Measurements from ENCODE around the gene GOLGA7B.
A peak's percentile ranks its signal among the peaks of the same experiment; 100 is the strongest.

Gene GOLGA7B

GRCh38 chr10:97849687-97850402 is at the start of gene GOLGA7B:
Gene GOLGA7B, plus strand, starts transcription at chr10:97849843. Its CDS starts 461 bp downstream, at chr10:97850304.
- peak; percentile 41 for DNase-seq

DNA sequence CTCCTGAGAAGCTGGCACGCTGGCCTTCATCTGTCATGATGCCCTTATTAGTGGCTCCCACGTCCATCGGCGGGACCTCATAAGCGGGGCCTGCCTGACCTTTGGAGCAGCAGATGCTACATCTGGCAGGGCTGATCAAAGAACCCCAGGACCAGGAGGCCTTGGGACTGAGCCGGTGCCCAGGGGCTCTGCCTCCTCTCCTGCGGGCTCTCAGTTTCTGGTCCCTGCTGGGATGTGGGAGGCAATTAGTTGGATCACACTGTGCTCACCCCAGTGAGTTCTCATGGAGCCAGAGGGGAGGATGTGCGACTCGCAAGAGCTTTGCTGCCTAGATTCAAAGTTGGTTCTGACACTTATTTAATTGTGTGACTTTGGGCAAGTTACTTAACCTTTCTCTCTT is 49.2 kb upstream of the GOLGA7B start:
- no peak for DNase-seq

GRCh38 chr10:97801422-97801821 is 48.2 kb upstream of the GOLGA7B start:
- DNase-seq = no peak

GRCh38 chr10:97805096-97805884 is 44.4 kb upstream of the GOLGA7B start:
- DNase-seq = no peak

DNA sequence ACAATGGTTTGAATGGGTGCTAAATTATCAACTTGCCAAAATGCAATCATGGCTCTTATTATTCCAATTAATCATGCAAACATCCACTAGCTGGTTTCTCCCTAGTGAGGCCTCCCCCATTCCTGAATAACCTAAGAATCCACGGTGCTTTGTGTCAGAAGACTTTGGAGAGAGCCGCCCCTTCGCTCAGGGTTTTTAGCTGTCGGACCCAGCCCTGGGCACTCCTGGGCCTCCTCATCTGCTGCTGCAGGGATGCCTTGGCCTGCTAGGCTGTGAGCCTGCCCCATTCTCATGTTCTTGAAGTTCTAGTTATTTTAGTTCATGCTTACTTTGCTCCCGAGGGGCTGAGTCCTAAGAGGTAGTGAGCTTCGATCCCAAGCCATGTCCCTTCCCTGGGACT is 43.7 kb upstream of the GOLGA7B start:
- no peak for DNase-seq

DNA sequence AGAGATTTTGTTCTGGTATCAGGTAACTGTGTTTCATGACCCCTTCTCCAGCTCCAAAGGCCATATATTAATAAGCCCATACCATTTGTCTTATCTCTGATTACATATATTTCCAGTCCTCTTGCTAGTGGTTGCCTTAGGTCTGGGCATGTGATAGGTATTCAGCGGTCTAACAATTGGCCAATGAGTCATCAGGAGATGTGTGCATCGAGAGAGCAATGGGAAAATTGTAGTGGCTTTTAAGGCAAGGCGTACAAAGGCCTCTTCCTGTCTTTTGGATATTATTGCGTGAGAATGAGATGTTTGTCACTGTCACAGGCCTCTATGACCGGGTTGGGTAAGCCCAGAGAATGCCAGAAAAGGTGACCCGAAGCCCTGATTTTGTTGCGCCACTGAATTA is 39.2 kb upstream of the GOLGA7B start:
- no peak for DNase-seq

- no peak for DNase-seq
These were observed 37.7 kb upstream of the GOLGA7B start for GRCh38 chr10:97811958-97812357.

GRCh38 chr10:97812696-97813095 is 36.9 kb upstream of the GOLGA7B start:
- no peak for DNase-seq

DNA sequence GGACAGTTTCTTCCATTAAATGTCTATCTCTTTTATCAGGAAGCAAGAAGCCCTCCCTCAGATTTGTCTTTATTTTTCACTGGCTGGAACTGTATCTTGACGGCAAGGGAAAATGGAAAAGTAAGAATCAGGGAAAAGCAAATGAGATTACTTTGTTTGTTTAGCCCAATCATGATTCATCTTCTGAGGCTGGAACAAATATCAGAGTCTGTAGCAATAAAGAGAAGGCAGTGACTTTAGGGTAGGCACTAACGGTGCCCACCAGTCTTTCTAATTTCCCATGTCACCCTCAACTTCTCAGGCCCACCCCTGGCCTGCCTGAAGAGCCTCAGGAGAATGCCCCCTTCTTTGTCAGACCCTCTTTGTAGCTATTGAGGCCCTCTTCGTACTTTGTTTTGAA is 36.3 kb upstream of the GOLGA7B start:
- no peak for DNase-seq

GRCh38 chr10:97814996-97815395 is 34.6 kb upstream of the GOLGA7B start:
- DNase-seq = no peak

DNA sequence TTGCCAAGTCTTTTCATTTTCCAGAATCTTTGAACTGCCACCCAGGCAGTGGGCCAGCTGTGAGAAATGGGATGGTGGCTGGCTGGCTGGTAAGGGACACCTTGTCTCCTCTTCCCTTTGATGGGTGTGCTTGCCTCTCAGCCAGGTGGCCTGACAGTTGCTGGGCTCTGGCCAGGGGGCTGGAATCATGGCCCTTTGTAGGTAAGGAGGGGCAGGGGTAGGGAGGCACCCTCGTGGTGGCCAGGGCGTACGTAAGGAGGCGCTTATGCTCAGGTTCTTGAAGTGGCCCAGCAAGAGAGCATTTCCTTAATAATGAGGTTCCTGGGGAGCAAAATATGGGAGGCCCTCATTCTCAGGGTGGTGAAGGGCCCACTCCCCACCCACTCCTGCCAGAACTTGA is 33.0 kb upstream of the GOLGA7B start:
- no peak for DNase-seq

DNA sequence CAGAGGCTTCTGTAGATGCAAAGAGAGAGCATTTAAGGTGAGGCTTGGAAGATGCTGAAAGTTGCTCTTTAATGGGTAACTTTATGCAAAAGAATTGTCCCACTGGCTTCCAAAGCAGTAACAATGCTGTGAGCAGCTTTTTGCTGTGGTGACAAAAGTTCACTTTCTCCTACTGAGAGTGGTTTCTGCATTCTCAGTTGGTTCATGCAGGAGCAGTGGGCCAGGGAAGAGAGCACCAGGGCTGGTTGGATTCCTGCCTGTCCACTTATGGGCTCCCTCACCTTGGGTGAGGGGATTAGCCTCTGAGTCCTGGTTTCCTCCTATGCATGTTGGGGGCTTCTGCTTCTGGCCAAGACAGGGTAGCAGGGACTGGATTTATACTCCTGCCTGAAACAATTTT is 31.1 kb upstream of the GOLGA7B start:
- DNase-seq = no peak

- no peak for DNase-seq
These were observed 29.4 kb upstream of the GOLGA7B start for GRCh38 chr10:97820096-97820704.

- no peak for DNase-seq
These were observed 28.2 kb upstream of the GOLGA7B start for GRCh38 chr10:97821308-97822038.

DNA sequence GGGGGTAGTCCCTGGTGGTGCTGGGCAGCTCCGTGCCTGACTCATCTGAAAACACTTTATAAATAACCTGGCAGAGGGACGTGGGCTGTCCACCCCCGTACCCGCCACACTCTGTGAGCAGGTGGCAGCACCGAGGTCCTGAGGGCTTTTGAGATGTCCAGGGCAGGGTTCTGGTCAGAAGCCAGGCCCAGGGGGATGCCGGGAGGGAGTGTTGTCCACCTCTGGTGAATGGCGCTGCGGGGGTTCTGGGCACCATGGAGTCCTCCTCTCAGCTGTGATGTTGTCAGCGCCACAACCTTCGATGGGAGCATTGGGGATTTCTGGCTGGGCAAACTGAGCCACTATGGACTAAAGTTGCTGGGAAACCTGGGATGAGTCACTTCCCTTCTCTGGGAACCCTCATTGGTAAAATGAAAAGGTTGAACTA is 27.4 kb upstream of the GOLGA7B start:
- no peak for DNase-seq

GRCh38 chr10:97823734-97824133 is 25.9 kb upstream of the GOLGA7B start:
- DNase-seq = no peak

DNA sequence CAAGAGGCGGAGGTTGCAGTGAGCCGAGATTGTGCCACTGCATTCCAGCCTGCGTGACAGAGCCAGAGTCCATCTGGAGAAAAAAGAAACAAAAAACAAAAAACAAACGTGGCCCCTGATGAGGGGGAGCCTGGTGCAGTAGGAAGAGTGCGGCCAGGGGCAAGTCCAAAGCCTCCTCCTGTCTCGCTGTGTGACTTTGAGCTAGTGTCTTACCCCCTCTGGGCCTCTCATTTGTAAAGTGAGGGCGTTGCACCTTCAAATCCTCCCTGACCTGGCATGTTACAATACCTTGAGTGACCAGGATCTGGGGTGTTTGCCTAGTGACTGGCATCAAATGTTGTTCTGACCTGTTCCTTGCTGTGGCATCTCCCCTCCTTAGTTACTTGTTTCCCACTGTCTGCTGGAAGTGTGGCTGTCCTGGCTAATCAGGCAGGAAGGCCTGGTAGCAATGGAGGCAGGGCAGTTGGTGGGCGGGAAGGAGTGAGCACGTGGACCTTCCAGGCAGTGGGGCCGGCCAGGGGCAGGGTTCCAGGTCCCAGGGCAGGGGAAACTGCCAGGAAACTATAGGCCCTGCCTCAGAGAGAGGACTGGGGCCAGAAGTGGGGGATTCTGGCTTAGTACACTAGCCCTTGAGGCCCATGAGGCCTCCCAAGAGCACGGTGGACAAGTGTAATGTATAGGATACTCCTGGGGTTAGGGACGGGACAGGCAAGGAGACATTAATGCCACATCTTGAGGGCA is 24.5 kb upstream of the GOLGA7B start:
- no peak for DNase-seq

DNA sequence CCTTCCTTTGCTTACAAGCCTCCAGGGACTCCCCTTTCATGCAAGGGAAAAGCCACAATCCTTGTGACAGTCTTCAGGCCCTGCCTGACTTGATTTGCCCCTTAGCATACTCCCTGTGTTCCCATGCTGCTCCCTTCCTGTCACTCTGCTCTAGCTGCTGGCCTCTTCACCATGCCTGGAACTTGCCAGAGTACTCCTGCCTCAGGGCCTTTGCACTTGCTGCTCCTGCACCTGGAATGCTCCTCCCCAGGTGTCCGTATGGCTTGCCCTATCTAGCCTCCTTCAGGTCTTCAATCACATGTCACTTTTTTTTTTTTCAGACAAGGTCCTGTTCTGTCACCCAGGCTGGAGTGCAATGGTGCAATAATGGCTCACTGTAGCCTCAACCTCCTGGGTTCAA is 22.8 kb upstream of the GOLGA7B start:
- DNase-seq = no peak

GRCh38 chr10:97827702-97828291 is 21.8 kb upstream of the GOLGA7B start:
- no peak for DNase-seq

DNA sequence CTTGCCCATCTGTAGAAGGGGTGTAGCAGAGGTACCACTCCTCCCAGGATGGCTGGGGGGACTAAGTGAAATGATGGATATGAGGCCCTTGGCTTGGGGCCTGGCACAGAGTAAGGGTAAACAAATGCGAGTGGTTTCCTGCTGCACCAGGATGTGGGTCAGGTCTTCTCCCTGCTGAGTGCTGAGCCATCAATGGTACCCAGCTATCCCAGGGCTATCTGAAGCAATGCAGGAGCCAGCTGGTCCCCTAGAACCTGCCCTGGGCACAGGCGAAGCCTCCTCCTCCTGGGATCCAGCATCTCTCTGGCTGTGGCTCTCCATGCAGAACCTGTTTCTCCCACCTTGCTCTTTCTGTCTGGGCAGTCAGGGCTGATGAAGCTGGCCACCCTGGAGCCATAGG is 20.9 kb upstream of the GOLGA7B start:
- no peak for DNase-seq

- DNase-seq = no peak
These were observed 19.6 kb upstream of the GOLGA7B start for GRCh38 chr10:97830064-97830463.

DNA sequence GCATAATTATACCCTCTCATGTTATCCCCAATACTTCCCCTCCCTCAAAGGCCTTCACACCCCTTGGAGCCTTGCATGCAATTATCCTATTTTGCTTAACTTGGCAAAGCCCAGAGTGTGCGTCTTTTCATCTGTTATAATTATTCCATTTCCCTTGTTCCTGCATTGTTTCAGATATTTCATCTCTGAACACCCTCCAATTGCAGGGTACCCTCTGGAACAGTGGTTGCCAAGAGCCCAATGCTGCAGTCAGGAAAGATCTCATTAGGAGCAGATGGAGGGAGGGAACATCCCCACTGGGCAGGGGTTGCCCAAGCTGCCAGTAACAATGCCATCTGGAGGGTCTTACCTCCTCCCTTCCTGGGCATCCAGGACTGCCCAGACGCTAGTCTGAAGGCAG is 18.4 kb upstream of the GOLGA7B start:
- DNase-seq = no peak
